ENCODE data around the gene MTA1. TPM values are rescaled to one million over a fixed set of nuclear protein-coding genes. Genes with fewer than 3 reads are reported as not detected.

MTA1 gene
- polyA plus RNA-seq, 2 of the 4 experiments (the other 2 are of a cell fraction) = 46.8 to 86.7 TPM

- Histone ChIP-seq H3K4me2 (no peak overlapping the region), H3K4me1 (peaks cover 14% of the 10 kb centered on the region), H3K27ac (no peak overlapping the region), H3K9me3 (peaks cover 19% of the 10 kb centered on the region), H3K4me3 (no peak overlapping the region)
- ChIA-PET POLR2A (no interaction called here), CTCF (interaction anchor here (1.2 kb wide), 1 partner anchor 10 kb away, joined by 3 read pairs; no protein-coding TSS in a partner anchor)
- 82% methylated on average over 22 of the region's 25 CpGs for WGBS (ENCODE audit: missing lambda C conversion rate)
- TF ChIP-seq TFCP2L1 (CRISPR knock-in tag; IDR thresholded peaks at IDR 0.05) (no peak), CBX2 (IDR thresholded peaks at IDR 0.05; ENCODE audit: borderline replicate concordance, low read depth) (no peak), RFX5 (IDR thresholded peaks at IDR 0.05) (no peak), NPAS2 (CRISPR knock-in tag; IDR thresholded peaks at IDR 0.05; ENCODE audit: borderline replicate concordance) (no peak), PHF8 (IDR thresholded peaks at IDR 0.05; ENCODE audit: borderline replicate concordance, low read depth) (no peak), ZC3H11A (IDR thresholded peaks at IDR 0.05) (no peak), ZSCAN20 (CRISPR knock-in tag; IDR thresholded peaks at IDR 0.05) (no peak), E2F6 (IDR thresholded peaks at IDR 0.05; ENCODE audit: borderline replicate concordance, low read depth) (no peak), HOXB13 (CRISPR knock-in tag; IDR thresholded peaks at IDR 0.05; ENCODE audit: low read depth) (no peak), BCL3 (IDR thresholded peaks at IDR 0.05) (no peak), SREBF2 (IDR thresholded peaks at IDR 0.05) (no peak), MYC (IDR thresholded peaks at IDR 0.05; ENCODE audit: borderline replicate concordance, low read length) (no peak), ELK1 (IDR thresholded peaks at IDR 0.05; ENCODE audit: low read depth, low read length) (no peak), EP300 (IDR thresholded peaks at IDR 0.05) (no peak), HOXB5 (CRISPR knock-in tag; IDR thresholded peaks at IDR 0.05) (no peak), RAD21 (conservative IDR thresholded peaks at IDR 0.05 in 1 of 2, IDR thresholded peaks at IDR 0.05 in 1 of 2) (no peak), TP53 (CRISPR knock-in tag; IDR thresholded peaks at IDR 0.05) (no peak)
- TF ChIP-seq, protein P1, sequence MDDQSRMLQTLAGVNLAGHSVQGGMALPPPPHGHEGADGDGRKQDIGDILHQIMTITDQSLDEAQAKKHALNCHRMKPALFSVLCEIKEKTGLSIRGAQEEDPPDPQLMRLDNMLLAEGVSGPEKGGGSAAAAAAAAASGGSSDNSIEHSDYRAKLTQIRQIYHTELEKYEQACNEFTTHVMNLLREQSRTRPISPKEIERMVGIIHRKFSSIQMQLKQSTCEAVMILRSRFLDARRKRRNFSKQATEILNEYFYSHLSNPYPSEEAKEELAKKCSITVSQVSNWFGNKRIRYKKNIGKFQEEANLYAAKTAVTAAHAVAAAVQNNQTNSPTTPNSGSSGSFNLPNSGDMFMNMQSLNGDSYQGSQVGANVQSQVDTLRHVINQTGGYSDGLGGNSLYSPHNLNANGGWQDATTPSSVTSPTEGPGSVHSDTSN (IDR thresholded peaks at IDR 0.05) = no peak
- TF ChIP-seq, protein P2, sequence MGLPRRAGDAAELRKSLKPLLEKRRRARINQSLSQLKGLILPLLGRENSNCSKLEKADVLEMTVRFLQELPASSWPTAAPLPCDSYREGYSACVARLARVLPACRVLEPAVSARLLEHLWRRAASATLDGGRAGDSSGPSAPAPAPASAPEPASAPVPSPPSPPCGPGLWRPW (IDR thresholded peaks at IDR 0.05) = no peak
- no peak for ATAC-seq
- DNase-seq (ENCODE audit: low read depth in 1 of 2, low spot score in 1 of 2) = no peak
- no peak for FAIRE-seq
Measured at GRCh38 chr14:105394714-105395537, 24.7 kb upstream of the MTA1 start.

DNA sequence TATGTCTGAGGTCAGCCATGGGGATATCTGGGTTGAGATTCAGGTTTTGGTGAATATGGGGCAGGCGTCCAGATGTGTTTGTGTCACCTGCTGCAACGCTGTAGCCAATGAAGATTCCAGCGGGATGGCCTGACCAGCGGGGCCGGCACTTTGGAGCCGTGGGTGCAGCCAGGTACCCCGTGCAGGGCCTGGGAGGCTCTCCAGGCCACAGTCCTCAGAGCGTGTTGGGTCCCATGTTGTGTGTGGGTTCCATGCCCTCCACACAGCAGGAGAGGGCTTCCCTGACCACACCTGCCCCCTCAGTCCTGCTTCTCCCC lies 24.1 kb upstream of the MTA1 start:
- FAIRE-seq (no peak), DNase-seq (ENCODE audit: low read depth in 1 of 2, low spot score in 1 of 2) (no peak), ATAC-seq (no peak)
- H3K27ac ChIP-seq = no peak overlapping the region
- H3K4me2 ChIP-seq = no peak overlapping the region
- no peak for TF ChIP-seq KDM1A (IDR thresholded peaks at IDR 0.05; ENCODE audit: low read depth)
- H3K9me3 ChIP-seq = peaks cover 25% of the 10 kb centered on the region
- no peak overlapping the region for H3K4me3 ChIP-seq
- CTCF ChIA-PET = interaction anchor here (0.6 to 1.2 kb wide), 2 partner anchors 11 to 20 kb away, joined by 3 read pairs; no protein-coding TSS in a partner anchor
- peaks cover 14% of the 10 kb centered on the region for H3K4me1 ChIP-seq
- 90% methylated on average over 8 of the region's 8 CpGs for WGBS (ENCODE audit: missing lambda C conversion rate)
- POLR2A ChIA-PET = no interaction called here
